ENCODE measurements around the gene TRPC3.

Gene TRPC3

DNA sequence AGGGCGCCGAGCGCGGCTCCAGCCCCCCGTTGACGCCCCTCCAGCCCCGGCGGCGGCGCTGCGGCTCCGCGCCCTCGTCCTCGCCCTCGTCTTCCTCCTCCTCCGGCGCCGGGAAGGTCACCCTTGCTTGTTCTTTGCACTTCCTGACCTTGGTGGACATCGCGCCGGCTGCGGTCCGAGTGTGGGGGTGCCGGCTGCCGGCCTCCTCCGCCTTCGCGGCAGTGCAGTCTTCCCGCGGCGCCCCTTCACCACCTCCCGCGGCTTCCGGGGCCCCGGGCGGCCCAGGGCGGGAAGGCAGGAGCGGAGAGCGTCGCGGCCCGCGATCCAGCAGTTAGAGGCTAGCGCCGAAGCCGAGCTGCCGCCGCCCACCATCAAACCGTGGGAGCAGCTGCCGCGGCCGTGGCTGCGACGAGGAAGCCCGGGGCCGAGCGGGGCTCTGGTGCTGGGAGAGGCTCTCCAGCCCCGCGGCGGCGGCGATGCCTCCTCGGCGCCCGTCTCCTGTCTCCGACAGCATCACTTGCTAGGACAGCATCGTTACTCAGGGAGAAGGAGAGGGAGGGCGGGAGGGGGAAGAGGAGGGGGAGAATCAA is at the start of gene TRPC3:
TSS of gene TRPC3 (minus strand) at position 540 of the 590 bp plus-strand sequence. CDS start at position 160, 380 bp downstream.
- peak; percentile 14 to 15 for DNase-seq

DNA sequence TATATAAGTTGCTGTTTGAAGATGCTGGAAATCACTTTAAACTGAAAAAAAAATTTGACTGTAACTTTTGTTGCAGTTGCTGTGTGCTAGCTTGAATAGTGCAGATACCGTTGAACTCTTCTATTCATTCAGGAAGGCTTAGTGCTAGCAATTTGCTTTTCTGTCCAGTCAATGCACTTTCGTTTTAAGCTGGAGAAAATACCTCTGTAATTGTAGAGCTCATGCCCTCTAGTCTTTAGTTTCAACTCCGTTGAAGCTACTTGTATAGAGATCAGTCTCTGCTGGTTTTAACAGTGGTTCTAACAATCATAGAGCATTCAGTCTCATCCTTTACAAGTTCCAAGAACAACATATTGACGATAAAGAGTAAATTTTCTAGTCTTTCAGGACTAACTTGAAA is 49.0 kb upstream of the TRPC3 start:
- no peak for DNase-seq

DNA sequence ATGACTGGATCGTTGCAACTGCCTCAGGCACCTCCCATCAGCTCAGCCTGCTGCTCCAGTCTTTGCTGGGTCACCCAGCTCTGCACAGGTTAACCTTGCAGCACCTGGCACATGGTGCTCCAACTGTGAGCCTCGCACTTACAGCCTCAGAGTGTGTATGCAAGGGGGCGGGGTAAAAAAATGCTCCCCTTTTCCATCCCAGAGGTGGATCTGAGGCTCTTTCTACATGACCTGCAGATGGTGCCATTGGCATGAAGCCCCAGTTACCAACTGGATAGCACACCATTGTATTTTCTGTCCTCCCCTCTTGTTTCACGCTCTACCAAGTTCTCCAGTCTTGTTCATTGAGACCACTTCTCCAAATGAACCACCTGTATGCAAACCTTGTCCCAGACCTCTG is 46.2 kb upstream of the TRPC3 start:
- no peak for DNase-seq

DNA sequence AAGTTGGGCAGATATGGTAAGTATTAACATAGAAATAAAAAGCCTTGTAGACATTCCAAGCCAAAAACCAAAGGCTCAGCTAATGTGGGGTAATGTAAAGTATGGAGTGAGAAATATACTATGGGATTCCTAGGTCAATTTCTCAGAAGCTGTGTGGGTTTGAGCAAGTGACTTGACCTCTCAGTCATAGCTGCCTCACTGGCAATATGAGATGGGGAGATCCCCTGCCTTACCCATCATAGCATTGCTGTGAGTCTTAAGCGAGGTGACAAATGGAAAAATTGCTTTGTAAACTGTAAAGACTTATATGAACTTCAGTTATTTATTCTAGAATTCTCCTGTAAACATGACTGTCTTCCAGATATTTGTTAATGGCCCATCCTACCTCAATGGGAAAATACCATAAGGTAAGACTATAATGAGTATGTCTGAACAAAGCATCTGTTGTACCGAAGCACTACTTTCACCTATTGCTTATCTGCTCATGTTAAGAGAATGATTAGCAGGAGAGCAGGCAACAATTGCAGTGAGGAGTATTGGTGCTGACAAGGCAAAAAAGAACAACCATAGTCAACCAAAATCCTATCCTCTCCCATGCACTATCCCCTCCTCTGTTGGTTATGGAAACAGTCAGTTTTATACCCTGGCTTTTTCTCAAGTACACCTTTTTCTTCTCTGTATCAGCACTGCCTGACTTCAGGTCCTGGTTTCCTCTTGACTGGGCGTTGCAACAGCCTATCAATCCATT is 44.1 kb upstream of the TRPC3 start:
- DNase-seq, result no peak

DNA sequence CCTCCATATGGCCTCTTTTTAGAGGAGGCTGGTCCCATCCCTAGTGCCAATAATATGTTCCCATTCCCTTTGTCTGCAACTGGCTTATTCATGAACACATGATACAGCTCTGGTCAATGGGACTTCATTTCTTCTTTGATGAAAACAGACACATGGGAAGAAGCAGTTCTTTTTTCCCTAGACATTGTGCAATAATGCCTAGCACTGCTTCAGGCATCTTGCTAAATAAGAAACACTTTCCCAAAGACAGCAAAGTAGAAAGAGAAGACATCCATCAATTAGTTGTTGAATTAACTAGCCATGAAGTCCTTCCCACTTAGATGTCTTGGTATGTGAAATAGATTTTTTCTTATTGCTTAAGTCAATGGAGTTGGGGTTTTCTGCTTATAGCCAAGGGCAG is 40.1 kb upstream of the TRPC3 start:
- no peak for DNase-seq

DNA sequence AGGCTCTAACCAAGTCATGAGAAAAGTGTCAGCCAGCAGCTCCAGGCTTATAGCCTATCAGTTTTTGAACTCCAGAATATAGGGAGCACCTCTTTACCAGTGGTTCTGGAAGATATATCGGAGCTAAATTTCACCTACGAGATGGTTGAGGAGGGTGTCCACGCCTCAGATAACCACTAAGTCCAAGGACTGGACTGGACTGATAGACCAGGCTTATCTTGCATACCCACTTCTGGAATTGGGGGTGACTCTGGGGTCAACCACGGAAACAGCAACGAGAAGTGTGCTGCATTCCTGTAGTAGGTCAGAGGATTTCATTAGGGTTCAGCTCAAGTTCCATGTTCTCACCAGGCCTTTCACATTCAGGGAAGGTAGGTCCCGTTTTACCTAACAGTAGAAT is 38.6 kb upstream of the TRPC3 start:
- DNase-seq, result no peak

DNA sequence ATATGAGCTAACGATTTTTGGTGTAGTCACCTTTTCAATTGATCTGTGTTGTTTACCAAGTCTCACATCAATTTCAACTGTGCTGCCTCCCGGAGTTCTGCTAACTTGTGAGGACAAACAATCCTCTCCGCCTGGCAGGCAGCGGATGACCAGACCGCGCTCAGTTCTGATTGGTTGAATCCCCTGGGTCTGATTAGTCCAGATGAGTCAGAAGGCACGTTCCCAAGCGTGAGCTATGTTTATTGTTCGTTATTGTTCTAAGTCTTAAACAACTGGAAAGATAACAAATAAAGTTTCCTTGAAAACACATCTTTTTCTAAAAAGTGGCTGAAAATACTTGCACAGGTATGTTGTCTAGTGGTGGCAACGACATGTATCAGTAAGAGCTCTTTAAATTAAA is 37.9 kb upstream of the TRPC3 start:
- no peak for DNase-seq

DNA sequence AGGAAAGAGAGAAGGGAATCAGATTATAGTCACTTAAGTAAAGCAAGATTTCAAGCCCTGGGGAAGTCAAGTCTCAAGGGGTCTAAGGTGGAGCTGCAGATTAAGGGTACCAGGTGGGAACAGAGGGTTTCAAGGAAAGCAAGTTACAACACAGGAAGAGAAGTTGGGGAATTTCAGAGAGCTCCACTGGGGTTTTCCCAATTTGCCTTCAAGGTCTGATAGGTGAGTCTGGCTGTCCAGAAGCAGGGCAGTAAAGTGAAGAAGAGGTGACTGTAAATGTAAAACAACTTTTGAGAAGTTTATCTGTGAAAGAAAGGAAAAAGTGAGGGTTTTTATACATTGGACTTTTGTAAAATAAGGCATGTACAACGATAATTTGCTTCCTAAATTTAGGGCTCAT is 37.1 kb upstream of the TRPC3 start:
- no peak for DNase-seq

DNA sequence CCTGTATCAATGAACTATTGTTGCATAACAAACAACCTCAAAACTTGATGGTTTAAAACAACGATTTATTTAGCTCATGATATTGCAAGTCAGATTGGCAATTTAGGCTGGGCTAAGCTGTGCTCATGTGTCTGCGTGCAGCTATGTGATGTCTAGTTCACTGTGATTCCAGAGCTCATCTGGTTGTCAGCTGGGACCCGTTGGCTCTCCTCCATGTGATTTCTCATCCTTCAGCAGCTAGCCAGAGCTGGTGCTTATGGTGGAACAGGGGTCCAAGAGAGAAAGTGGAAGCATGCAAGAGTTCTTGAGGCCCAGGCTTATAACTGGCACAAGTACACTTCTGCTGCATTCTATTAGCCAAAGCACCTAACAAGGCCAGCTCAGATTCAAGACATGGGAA is 28.8 kb upstream of the TRPC3 start:
- no peak for DNase-seq

DNA sequence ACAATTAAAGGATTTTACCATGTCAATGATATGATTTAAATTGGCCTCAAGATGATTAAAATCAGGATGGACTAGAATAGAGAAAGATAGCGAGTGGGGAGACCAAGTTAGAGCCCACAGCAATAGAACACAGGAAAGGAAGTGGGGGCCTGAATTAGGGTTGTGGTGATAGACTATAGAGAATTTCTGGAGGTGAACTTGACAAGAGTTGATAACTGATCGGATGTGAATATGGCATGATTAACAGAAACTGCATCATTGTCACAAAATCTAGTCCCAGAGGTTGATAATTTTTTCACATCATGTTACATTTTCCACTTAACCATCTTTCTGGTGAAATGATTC is 26.3 kb upstream of the TRPC3 start:
- no peak for DNase-seq

DNA sequence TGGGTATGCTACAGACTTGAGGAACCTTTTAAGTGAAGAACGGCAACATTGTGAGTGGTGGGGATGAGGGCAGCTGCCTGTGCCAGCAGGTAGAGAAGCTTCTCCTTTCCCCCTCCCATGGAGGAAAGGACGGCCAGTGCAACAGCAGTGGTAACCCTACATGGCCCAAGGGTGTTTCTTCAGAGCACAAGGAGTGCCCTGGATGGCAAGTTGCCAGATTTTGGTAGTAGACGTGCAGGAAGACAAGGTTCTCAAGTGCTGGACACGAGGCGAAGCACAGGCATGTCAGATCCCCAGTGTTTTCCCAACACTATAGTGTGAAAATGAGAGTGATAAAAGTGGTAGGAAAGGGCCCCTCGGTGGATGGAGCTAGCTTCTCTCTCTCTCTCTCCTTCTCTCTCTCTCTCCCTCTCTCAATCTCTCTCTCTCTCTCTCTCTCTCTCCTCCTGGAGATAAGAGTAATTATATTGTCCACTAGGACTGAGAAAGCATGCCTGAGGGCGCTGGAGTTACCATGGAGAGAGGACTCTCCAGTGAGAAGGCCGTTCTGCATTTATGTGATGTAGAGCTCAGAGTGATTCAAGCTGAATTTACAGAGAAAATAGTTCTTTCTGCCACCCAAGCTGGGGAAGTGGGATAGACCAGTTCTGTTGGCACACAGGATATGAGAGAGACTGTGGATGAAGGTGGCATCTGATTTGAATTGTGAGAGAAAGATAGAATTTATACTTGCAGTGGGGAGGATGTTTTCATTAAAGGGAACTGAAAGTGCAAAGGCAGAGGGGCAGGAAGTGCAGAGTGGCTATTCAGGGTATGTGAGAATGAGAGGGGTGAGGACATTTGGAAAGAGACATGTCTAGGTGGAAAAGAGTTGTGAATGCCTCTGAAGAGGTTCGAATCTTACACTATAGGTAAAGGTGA is 25.7 kb upstream of the TRPC3 start:
- DNase-seq, result no peak

DNA sequence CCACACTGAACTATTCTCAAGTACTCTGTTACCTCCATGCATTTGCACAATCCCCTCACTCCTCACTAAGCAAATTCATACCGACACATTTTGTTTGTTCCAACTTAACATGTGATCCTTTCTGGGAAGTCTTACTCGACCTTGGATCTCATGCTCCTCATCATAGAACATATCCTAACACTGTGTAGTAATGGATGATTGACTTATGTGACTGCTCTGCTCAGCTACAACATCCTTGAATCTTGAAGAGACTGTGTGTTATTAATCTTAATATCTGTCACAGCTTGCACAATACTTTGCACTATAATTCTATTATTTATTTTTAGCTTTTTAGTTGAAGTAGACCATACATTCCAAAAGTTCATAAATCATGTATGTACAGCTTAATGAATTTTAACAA is 23.9 kb upstream of the TRPC3 start:
- no peak for DNase-seq

DNA sequence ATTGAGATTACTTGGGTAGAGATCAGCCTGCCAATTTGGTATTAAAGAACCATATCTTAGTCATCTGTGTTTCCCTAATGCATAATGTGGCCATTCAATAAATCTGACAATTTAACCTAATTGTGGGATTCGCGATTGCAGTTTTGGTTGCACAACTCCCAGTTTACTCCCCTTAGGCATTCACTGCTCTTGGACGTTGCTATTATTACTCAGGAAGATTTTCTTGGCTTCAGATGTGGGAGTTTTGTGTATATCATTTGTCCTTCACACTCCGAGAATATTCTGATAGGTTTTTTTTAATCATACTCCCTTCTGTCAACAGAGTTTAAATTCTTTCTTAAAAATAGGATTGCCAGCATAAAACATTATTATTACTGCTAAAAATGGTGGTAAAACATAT is 22.0 kb upstream of the TRPC3 start:
- no peak for DNase-seq

DNA sequence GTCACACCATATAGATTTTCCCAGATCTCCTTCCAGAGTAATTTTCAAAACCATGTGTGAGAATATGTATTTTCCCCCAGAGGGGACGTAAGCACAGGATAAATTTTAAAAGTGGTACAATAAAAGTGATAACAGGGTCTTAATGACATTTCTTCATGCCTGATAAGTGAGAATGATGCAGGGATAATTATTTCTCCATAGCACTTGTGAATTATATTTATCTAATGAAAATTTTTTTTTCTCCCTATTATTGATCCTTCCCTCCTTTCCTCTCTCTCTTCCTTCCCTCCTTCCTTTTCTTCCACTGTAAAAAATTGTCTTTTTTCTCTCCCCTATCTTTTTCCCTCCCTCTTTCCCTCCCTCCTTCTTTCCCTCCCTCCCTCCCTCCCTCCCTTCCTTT is 17.0 kb upstream of the TRPC3 start:
- DNase-seq, result no peak

DNA sequence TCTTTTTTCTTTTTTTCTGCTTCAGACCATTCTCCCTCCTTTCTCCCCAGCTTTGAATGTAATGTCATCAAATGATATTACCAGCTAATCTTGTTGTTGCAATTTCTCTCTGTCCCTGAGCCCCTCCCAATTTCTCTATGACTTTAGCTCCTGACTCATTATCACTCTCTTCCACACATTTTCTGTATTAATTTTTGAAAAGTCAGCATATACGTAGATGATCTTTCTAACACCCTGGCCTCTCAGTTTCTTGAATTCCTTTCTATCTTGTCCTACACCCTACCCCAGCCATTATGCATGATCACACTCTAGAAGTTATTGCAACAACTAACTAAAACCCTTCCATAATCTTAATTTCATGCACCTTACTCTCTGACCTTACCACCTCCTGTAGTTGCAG is 13.1 kb upstream of the TRPC3 start:
- no peak for DNase-seq

DNA sequence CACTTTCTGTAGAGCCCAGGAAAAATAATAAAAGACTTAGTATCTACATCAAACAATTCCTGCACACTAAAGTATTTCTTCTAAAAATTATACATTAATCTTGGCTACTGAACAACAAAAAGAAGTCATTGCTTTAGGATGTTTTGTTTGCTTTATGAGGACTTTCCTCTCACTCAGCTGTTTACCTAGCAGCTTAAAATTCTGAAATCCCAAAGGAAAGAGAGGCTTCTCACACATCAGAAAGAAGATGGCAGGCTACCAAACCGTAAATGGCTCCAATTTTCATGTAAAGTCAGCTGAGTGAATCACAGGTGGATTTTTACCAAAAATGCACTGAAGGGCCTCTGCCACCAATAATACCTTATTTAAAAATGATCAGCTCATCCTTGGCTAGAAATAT is 9.0 kb upstream of the TRPC3 start:
- no peak for DNase-seq

DNA sequence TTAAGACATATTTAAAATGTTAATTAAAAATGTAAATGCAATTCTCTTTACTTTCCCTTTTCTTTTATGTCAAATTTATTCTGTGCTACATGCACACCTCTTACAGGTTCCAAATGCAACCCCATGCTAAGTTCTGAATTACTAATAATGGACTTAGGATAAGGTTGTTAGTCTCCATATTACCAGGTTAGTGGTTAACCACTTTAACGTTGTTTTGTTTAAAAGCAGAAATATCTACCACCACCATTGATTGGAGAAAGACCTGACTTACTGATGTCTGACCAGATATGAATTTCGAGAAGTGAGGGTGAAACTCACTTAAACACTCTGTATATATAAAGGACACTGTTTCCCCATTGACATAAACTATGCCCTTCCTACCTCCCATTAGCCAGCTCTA is 6.9 kb upstream of the TRPC3 start:
- no peak for DNase-seq

DNA sequence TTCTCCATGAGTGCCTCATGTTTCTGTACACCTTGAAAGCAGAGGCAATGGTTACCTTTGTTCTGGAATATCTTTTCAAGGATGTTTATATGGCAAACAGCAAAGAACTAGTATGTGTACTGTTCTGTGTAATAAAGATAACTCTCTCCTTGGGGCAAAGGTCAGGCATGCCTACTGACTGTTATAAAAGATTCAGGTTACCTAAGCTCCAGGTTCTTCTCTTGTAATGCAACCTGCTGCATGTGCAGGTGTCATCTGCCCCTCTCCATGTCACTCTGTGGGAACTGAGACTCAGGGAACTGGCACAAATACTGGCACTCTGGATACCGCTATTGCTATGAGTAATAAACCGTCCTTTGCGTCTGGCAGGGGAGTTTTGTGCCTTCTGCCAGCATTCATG is 5.4 kb upstream of the TRPC3 start:
- no peak for DNase-seq

DNA sequence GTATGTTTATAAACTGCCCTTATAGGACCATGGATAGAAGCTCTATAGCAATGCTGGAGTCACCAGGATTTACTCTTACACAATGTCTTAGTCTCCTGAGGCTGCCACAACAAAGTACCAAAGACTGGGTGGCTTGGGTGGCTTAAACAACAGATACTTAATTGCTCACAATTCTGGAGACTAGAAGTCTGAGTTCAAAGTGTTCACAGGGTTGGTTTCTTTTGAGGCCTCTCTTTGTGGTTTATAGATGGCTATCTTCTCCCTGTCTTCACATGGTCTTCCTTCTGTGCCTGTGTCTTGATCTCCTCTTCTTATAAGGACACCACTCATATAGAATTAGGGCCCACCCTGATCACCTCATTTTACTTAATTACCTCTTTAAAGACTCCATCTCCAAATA is 2.0 kb upstream of the TRPC3 start:
- DNase-seq, result no peak

DNA sequence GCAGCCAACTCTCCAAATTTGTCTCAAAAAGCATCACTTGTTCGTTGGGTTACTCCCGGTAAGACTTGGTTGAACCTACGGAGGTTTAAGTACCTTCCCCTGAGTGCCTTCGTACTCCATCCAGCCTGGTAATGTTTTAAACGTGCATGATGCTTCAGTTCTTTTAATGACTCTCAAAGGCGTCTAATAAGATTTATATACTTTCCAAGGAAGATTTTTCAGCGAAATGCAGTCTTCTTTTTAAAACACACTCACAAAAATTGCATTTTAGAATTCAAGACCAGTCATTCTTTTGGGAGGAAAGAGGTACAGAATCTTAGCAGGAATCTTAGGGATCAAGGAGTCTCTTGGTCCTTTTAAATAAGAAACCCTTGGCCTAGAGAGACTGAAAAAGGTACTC is 430 bp upstream of the TRPC3 start:
- no peak for DNase-seq

DNA sequence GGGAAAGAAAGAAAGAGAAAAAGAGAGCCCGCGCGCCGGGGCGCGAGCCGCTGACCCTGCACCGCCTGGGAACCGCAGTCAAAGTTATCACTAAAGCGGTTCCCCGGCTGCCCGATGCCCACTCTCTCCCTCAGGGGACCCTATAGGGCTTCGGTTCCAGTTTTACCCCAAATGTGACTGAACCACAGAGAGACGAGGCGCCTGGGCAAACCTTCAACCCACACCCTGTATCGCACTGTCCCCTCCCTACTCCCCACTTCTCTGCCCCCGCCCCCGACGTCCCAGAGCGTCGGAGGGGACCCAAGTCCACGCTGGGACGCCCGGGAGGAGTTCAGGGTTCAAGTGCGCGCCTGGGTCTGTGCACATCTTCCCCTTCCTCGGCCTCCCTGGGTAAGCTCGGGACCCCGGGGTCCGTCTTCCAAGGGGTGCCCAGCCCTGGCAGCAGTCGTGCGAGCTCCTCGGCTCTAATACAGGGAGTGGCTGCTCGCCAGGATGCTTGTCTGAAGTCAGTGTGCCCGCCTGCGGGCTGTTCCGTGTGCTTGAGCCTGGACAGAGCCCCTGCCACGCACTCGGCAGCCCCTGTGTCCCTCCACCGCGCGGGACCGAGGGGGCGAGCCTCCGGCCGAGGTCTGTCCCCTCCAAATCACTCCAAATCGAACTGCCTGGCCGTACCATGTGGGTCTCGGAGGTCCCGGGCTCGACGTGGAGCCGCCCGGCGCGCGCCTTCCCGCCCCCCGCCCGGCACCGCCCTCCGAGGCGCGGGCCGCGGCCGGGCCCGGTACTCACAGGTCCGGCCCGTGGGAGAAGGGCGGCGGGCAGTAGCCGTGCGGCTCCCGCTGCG is 960 bp downstream of the TRPC3 start:
- DNase-seq, result no peak

DNA sequence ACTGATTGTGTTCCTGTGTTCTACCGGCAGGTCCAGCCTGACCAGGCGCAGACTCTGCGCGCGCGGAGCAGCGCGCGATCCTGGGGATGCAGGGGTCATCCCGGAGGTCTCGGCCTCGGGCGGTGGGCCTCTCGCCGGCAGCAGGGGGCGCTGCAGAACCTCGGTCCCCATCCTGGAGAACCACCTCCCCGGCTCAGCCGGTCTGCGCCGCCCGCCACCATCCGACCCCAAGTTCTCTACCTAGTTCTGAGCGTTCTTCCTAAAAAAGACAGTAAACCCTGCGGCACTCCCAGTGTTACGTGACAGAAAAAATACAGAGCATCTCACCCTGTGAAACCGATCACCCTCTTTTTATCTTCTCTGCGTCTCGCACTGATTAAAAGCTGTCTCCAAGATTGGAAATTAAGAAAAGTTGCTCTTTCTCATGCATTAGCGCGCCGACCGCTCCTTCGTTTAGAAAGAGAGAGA is 1.6 kb downstream of the TRPC3 start:
- peak; percentile 79 to 82 for DNase-seq

DNA sequence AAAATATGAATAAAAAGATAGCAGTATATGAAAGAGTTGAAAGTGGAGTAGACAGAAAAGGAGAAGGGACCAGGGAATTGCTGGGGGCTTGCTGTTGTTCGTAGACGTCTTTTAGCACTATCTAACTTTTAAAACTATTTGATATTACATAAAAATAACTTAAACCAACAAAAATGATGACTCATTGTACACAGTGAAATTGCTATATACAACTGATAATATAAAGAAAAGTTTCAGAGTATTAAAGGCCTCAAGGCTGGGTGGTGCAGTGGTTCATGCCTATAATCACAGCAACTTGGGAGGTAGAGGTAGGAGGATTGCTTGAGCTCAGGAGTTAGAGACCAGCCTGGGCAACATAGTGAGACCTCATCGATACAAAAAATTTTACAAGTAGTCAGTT is 5.2 kb downstream of the TRPC3 start:
- DNase-seq, result no peak
